ENCODE data around the gene FUOM.

FUOM gene

DNA sequence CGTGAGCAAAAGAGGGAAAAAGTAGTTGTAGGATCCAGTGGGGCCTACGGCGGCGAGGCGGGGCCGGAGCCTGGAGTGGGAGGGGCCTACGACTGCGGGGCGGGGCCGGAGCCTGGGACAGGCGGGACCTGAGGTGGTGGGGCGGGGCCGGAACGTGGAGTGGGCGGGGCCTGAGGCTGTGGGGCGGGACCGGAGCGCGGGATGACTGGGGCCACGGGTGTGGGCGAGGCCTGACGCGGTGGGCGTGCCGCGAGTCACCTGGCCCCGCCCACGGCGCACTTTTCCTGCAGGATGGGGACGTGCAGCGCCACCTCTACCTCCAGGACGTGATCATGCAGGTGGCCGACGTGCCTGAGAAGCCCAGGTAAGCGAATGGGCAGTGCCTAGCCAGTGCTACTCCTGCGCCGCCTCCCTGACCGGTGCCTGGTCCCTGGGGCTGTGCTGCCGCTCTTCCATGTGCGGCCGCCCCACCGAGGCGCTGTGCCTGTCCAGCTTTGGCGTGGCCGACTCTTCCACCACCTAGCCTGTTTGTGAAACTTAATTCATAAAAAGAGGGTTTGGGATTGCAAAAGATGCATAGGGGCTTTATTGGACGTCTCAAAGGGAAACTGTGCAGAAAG is 48.6 kb downstream of the FUOM start:
- peak; percentile 89 for DNase-seq

DNA sequence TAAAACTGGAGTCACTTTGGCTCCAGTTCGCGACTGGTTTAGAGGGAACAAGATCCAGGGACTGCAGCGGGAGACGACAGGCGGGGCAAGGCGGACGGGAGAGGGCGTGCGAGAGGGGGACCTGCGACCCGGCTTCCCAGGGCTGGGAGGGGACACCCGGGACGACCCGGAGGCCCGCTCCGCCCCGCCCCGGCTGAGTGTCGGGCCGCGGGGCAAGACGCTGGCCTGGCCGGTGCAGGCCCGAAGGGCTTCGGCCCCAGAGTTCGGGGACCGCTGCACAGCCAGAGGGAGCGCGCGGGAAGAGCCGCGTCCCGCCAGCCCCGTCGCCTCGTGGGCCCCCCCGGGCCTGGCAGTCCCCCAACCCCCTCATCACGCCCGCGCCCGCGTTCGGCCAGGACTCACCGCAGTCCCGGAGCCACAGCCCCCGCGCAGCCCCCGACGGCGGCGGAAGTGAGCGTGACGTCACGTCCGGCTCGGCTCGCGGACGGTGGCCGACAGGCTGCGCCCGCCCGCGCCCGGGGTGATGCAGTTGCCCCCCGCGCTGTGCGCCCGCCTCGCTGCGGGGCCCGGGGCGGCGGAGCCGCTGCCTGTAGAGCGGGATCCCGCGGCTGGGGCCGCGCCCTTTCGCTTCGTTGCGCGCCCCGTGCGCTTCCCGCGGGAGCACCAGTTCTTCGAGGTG is 49.3 kb downstream of the FUOM start, which contains the start of the genes TUBGCP2 and ZNF511:
TSS of gene TUBGCP2 (minus strand) at position 452 of the 679 bp plus-strand sequence. CDS start 5,931 bp downstream, outside the sequence.
TSS of gene ZNF511 (plus strand) at position 494 of the 679 bp plus-strand sequence. CDS start at position 524, 30 bp downstream.
- peak; percentile 86 for DNase-seq

DNA sequence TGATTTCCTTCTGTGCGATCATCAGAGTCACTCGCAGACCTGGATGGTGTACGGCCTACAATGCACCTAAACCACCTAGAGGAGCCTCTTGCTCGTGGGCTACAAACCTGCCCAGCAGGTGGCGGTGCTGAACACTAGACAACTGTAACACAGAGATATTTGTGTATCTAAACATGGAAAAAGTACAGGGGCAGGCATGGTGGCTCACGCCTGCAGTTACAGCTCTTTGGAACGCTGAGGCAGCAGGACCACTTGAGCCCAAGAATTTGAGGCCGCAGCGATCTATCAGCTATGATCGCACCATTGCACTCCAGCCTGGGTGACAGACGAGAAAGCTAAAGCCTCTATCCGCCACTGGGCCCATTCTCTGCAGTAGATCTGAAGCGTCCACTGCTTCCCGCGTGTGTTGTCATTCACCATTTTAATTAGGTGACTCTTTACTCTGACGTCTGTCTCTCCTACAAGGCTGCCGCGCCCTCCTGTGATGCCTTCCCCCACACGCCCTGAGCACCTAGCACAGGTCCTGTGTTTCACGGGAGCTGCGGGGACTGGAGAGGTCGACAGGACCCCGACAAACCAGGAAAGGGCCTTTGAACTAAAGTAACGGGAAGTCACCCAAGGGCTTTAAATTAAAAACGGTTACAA is 49.9 kb downstream of the FUOM start:
- DNase-seq = peak; percentile 92

DNA sequence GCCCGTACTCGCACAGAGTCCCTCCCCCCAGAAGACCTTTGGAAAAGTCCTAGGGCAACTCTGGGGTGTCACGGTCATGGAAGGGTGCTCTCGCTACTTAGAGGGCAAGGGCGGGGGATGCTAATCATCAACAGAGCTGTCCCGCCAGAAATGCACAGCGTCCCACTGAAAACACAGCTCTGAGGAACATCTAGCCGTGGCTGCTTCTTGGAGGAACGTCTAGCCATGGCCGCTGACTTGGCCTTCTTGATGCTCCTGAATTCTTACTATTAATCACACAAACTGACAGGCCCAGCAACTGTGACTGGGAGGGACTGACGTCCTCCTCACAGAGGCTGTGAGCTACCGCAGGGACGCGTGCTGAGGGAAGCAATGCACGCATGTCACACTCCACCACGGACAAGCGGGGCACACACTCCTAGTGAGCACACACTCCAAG is 50.9 kb downstream of the FUOM start:
- DNase-seq = no peak

DNA sequence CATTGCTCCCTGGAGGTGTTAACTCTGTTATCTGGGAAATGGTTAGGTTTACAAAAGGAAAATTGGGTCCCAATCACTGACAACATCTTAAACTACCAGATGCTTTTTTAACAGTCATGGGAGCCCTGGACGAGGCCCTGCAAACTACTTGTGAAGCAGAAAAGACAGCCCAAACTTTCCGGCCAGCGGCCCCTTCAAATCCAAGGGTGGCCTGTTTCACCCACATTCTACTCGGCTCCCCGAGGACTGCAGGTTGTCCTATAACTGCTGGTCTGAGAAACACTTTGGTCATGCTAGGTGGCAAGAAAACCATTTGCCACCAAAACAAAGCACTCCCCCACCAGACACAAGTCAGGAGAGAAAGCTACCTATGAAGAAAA is 51.7 kb downstream of the FUOM start:
- DNase-seq = no peak

Data from CD4-positive, alpha-beta T cell treated with Interleukin-6 for 4 hours (primary cell).